SU-DHL-6 (cell line): ENCODE measurements around the gene SLC11A1.

ENCODE experiments used
- H2AFZ ChIP-seq: fragments of 200-600 bp; sonication (generic); 2 replicates; pipeline ENCODE4 v1.6.1; 2014; ENCODE audit warnings: low read depth, mild to moderate bottlenecking, moderate library complexity, mixed read lengths, antibody characterized with exemption, low read length; ENCODE audit not compliant: severe bottlenecking
- H3F3A ChIP-seq: fragments of 200-600 bp; shearing (Covaris generic); 2 replicates; pipeline ENCODE4 v1.6.0; 2016; ENCODE audit warnings: antibody characterized with exemption, mild to moderate bottlenecking; ENCODE audit not compliant: insufficient read depth
- H3K27ac ChIP-seq: fragments of 200-600 bp; sonication (generic); 2 replicates; pipeline ENCODE4 v1.5.1; 2016; ENCODE audit warnings: low read depth, mild to moderate bottlenecking, low read length, moderate library complexity, mixed read lengths
- H3K27me3 ChIP-seq: fragments of 200-600 bp; sonication (generic), shearing (Covaris generic); 2 replicates; pipeline ENCODE4 v1.6.0; 2014; ENCODE audit warnings: mild to moderate bottlenecking, low read length
- H3K36me3 ChIP-seq: fragments of 200-600 bp; sonication (generic); 2 replicates; pipeline ENCODE4 v1.6.1; 2014; ENCODE audit warnings: mild to moderate bottlenecking, low read length, mixed read lengths
- H3K4me2 ChIP-seq: fragments of 300-600, 200-600 bp; shearing (Covaris generic), sonication (generic); 2 replicates; pipeline ENCODE4 v1.6.0; 2014; ENCODE audit warnings: low read length, low read depth, mild to moderate bottlenecking; ENCODE audit not compliant: poor library complexity, severe bottlenecking
- H3K4me3 ChIP-seq: fragments of 200-600 bp; sonication (generic); 2 replicates; pipeline ENCODE4 v1.5.1; 2014; ENCODE audit warnings: antibody characterized with exemption, low read length, mild to moderate bottlenecking, mixed read lengths; ENCODE audit not compliant: insufficient read depth, poor library complexity, severe bottlenecking
- H3K79me2 ChIP-seq: fragments of 200-600 bp; sonication (generic); 2 replicates; pipeline ENCODE4 v1.6.1; 2014; ENCODE audit warnings: mild to moderate bottlenecking, low read length, moderate library complexity; ENCODE audit not compliant: insufficient read depth
- H3K9ac ChIP-seq: fragments of 200-600 bp; sonication (generic); 2 replicates; pipeline ENCODE4 v1.7.0; 2014; ENCODE audit warnings: mild to moderate bottlenecking, low read length
- H3K9me2 ChIP-seq: fragments of 200-600 bp; sonication (generic); replicated peaks from 2 replicates; pipeline ENCODE4 v1.6.1; 2014; ENCODE audit warnings: low read length; ENCODE audit not compliant: insufficient read depth
- H3K9me3 ChIP-seq: fragments of 200-600 bp; sonication (generic); 2 replicates; pipeline ENCODE4 v1.6.1; 2014; ENCODE audit warnings: low read length, mixed read lengths; ENCODE audit not compliant: insufficient read depth
- H4K20me1 ChIP-seq: fragments of 200-600 bp; sonication (generic); 2 replicates; pipeline ENCODE4 v1.6.1; 2014; ENCODE audit warnings: low read depth, mild to moderate bottlenecking, antibody characterized with exemption, low read length, moderate library complexity, mixed read lengths
- EZH2phosphoT487 ChIP-seq: fragments of 200-600 bp; sonication (generic), shearing (Covaris generic); conservative IDR thresholded peaks from 2 replicates; pipeline ENCODE4 v1.6.1; 2018; ENCODE audit warnings: mild to moderate bottlenecking, antibody characterized with exemption, low read length, moderate library complexity, mixed read lengths
- TF ChIP-seq, protein P1 (sequence below): fragments of 200-600 bp; sonication (generic); IDR thresholded peaks from one replicate; pipeline ENCODE4 v1.5.1; 2017; ENCODE audit warnings: antibody characterized with exemption, mild to moderate bottlenecking, low read length, moderate library complexity; ENCODE audit not compliant: insufficient read depth, poor library complexity, severe bottlenecking

The SLC11A1 gene

DNA sequence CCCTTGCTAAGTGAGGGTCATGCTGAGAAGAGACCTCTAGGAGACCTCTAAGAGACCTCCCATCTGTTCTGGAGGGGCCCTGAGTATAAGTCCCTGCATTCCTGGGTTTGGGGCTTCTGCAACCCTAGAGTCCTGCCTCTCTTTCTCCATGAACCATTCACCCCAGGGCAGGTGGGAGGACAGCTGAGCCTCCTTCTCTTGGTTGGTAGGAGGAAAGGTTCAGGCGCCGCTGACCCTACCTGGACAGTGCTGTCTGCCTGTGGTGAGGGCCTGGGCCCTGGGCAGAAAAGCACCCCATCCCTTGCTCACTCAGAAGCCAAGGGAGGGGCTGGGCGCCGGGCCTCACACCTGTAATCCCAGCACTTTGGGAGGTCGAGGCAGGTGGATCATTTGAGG lies 36.2 kb downstream of the SLC11A1 start:
- Histone ChIP-seq H4K20me1 (no peaks in the 10 kb centered on the region), H3K27me3 (no peaks in the 10 kb centered on the region), H3K27ac (no peak overlapping the region), H3F3A (no peaks in the 10 kb centered on the region), H3K9me2 (no peaks in the 10 kb centered on the region), H3K9me3 (no peaks in the 10 kb centered on the region), H2AFZ (no peak overlapping the region), H3K9ac (no peak overlapping the region), H3K4me2 (no peak overlapping the region), H3K79me2 (no peaks in the 10 kb centered on the region), H3K36me3 (no peaks in the 10 kb centered on the region), H3K4me3 (no peak overlapping the region)
- TF ChIP-seq EZH2phosphoT487 = no peak
- TF ChIP-seq, protein P1, sequence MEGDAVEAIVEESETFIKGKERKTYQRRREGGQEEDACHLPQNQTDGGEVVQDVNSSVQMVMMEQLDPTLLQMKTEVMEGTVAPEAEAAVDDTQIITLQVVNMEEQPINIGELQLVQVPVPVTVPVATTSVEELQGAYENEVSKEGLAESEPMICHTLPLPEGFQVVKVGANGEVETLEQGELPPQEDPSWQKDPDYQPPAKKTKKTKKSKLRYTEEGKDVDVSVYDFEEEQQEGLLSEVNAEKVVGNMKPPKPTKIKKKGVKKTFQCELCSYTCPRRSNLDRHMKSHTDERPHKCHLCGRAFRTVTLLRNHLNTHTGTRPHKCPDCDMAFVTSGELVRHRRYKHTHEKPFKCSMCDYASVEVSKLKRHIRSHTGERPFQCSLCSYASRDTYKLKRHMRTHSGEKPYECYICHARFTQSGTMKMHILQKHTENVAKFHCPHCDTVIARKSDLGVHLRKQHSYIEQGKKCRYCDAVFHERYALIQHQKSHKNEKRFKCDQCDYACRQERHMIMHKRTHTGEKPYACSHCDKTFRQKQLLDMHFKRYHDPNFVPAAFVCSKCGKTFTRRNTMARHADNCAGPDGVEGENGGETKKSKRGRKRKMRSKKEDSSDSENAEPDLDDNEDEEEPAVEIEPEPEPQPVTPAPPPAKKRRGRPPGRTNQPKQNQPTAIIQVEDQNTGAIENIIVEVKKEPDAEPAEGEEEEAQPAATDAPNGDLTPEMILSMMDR = no peak

DNA sequence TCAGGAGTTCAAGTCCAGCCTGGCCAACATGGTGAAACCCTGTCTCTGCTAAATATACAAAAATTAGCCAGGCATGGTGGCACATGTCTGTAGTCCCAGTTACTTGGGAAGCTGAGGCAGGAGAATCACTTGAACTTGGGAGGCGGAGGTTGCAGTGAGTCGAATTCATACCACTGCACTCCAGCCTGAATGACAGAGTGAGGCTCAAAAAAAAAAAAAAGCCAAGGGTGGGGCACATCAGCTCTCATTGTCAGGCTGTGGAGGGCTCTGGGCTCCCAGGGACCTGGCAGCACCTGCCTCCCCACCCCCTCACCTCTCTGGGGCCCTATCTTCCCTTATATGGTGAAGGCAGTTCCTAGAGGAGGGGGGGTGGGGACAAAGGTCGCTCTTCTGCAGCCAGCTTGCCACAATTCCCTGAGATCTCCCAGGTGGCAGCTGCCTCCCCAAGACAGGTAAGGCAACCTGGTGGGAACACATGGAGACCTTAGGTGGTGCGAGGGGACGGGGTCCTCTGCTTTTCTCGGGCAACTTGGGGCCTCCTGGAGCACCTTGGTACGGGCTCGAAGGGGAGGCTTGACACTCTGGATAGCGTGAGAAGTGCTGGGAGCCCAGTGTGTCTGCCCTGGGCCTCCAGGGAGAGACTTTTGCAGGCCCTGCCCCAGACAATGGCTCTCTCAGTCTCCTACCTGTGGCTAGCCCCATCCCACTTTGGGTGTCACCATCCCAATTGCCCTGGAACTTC lies 36.8 kb downstream of the SLC11A1 start, which contains the start of gene VIL1:
Gene VIL1 (plus strand): TSS at position 407 of the 742 bp plus-strand sequence. CDS start 4,656 bp downstream, outside the sequence.
- no peaks in the 10 kb centered on the region for H3K79me2 ChIP-seq
- no peaks in the 10 kb centered on the region for H3K9me3 ChIP-seq
- no peak within 1 kb of the TSS for H3K9ac ChIP-seq
- no peaks in the 10 kb centered on the region for H3F3A ChIP-seq
- H3K27me3 ChIP-seq = no peaks in the 10 kb centered on the region
- no peak within 1 kb of the TSS for H3K4me2 ChIP-seq
- no peak within 1 kb of the TSS for H2AFZ ChIP-seq
- no peaks in the 10 kb centered on the region for H3K9me2 ChIP-seq
- no peak for TF ChIP-seq EZH2phosphoT487
- TF ChIP-seq, protein P1 = no peak
- no peaks in the 10 kb centered on the region for H3K36me3 ChIP-seq
- H3K27ac ChIP-seq = no peak within 1 kb of the TSS
- no peaks in the 10 kb centered on the region for H4K20me1 ChIP-seq
- H3K4me3 ChIP-seq = no peak within 1 kb of the TSS

DNA sequence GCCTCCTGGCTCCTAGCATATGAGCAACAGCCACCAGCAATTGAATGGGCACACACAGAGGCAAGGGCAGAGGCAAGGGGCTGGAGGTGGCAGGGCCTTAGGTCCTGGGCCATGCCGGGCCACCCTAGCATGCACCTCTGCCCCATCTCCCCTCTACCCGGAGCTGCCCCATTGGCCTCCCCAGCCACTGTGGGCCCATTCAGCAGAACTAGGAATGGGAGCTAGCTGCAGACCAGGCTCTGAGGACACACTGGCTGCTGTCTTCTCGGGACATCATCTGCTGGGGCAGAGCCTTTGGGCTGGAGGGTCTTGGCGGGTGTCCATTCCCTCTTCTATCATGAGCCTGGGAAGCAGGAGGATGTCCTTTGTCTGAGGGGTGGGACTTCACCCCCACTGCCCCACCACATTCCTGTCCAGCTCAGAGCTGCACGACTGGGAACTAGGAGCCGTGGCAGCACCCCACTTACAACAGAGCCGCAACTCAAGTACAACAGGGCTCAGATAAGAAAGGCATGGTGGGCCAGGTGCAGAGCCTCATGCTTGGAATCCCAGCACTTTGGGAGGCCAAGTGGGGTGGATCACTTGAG lies 37.6 kb downstream of the SLC11A1 start:
- no peaks in the 10 kb centered on the region for H3K36me3 ChIP-seq
- H2AFZ ChIP-seq = no peak overlapping the region
- H3K27me3 ChIP-seq = no peaks in the 10 kb centered on the region
- H3K4me2 ChIP-seq = no peak overlapping the region
- no peaks in the 10 kb centered on the region for H4K20me1 ChIP-seq
- H3K9ac ChIP-seq = no peak overlapping the region
- H3K9me3 ChIP-seq = no peaks in the 10 kb centered on the region
- TF ChIP-seq, protein P1 = no peak
- TF ChIP-seq EZH2phosphoT487 = no peak
- no peaks in the 10 kb centered on the region for H3K79me2 ChIP-seq
- H3K4me3 ChIP-seq = no peak overlapping the region
- H3K9me2 ChIP-seq = no peaks in the 10 kb centered on the region
- H3F3A ChIP-seq = no peaks in the 10 kb centered on the region
- H3K27ac ChIP-seq = no peak overlapping the region
